Suppressor macrophage (primary cell): ENCODE measurements around the gene MYLK3.

Source experiments
- DNase-seq, 4 experiments: peaks; one replicate each; pipeline ENCODE4 v3.0.0-alpha.2; 2020 to 2022

The MYLK3 gene

GRCh38 chr16:46757339-46758050, 9.4 kb upstream of the MYLK3 start:
- DNase-seq: no peak

DNA sequence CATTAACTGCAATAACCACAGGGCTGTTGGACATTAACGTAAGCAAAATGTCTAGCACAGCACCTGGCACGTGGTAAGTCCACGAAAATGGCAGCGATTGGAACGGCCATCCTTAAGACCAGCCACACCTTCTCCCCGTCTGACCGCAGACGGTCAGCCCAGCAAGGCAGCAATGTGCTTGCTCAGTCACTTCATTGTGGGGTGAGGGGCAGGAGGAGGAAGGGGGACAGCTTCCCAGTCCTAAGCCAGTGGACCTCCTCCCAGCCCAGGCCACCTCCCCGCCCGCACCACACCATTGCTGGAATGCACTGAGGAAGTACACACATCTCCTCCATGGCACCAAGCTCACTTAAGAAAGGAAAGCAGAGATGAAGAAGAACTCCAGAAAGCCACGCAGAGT, 8.6 kb upstream of the MYLK3 start:
- DNase-seq: no peak

DNA sequence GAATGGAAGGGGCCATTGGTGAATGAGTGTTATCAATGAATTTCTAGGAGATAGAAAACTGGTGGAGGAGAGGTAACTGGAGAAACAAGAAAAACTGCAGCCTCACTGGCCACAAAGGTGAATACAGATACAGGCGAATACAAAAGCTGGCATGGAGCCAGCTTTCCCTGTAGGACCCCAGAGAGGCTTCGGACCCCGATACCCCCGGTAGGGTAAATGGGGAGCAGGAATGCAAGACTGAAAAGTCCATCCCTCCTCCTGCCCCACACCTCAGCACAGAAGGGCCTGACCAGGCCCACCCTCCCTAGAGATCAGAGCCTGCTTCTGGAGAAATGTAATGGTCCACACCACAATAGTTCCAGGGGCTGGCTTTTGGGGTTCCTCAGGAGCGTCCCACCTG, 4.9 kb upstream of the MYLK3 start:
- no peak for DNase-seq

- no peak for DNase-seq
Observed at GRCh38 chr16:46751381-46751780, 3.2 kb upstream of the MYLK3 start.

- no peak for DNase-seq
Observed at GRCh38 chr16:46748775-46749705, 896 bp upstream of the MYLK3 start.

GRCh38 chr16:46746821-46747776, 1.0 kb downstream of the MYLK3 start:
- DNase-seq: no peak

- DNase-seq: no peak
Observed at GRCh38 chr16:46745617-46746016, 2.5 kb downstream of the MYLK3 start.

DNA sequence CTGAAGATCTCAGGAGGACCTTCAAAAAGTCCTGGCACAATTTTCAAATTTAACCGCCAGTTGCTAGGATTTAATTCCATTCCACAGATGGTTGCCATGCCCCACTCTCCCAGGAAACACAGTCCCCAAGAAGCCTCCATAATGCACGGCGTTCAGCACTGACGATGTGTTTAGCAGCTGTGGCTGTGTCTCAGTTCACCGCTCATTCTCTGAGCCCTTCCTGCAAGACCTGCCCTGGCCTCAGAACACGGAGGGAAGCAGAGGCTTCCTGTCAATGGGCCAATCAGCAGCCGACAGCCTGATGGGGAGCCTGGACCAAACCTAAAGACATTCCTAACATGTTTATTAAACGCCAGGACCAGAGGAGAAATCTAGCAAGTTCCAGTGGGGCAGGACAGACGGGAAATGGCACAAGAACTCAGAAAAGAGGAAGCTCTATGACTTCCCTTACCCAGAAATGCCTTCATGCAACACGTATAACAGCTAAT, 4.9 kb downstream of the MYLK3 start:
- peak; percentile 61 to 83 (median 71) for DNase-seq

- DNase-seq: no peak
Observed at GRCh38 chr16:46739934-46740333, 8.2 kb downstream of the MYLK3 start.

GRCh38 chr16:46737621-46738214, 10.4 kb downstream of the MYLK3 start:
- DNase-seq: no peak

DNA sequence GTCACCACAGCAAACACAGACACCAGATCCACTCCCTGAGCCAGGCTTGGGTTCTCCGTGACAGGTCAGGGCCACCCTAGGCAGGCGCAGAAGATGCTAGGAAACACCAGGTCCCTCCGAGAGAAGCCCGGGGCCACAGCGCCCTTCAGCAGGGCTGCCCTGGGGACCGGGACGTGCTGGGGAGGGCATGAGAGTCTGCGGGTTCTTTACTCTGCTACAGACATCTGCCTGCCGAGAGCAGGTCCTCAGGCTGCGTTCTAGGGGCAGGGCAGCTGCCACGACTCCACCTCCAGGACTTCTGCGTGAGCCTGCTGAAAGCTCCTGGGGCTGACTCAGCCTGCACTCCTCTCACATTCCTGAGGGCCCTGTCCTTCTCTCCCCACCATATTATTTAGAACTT, 11.4 kb downstream of the MYLK3 start:
- no peak for DNase-seq

DNA sequence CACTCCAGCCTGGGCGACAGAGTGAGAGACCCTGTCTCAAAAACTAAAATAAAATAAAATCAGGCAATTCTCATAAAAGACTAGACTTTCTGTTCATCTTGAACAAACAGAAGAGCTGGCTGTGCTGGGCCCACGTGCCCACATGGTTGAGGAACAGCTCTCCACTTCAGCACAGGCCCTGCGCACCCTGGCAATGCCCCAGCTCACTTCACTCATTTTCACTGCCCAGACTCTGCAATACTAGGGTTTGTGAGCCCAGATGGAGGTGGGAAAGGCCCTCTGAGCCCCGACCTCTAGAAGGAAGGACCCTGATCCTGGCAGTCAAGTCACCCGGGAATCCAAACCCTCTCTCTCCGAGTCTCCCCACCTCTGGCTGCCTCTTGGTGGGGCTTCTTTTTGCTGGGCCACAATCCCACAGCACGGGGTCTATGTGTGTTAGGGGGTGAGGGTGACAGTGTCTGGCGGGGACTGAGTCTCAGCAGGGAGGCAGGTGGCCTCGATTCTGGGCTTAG, 14.8 kb downstream of the MYLK3 start:
- DNase-seq: no peak

DNA sequence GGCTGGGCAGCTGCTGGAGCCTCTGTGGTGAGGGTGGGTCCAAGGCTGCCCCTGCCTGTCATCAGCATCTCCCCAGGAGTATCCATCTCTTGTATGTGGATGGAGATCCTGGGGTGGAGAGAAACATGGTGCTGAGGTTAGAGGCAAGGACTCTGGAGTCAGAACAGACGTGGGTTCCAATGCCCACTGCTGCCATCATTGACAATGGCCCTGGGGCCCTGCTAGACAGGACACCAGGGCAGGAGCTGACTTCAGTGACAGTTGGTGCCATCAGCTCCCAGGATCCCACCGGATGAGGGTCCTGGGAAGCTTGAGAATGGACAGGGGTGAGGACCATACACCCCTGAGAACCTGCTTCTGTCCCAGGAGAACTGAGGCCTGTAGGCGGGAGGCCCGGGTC, 15.6 kb downstream of the MYLK3 start:
- DNase-seq: no peak

GRCh38 chr16:46731691-46732555, 16.2 kb downstream of the MYLK3 start:
- no peak for DNase-seq

DNA sequence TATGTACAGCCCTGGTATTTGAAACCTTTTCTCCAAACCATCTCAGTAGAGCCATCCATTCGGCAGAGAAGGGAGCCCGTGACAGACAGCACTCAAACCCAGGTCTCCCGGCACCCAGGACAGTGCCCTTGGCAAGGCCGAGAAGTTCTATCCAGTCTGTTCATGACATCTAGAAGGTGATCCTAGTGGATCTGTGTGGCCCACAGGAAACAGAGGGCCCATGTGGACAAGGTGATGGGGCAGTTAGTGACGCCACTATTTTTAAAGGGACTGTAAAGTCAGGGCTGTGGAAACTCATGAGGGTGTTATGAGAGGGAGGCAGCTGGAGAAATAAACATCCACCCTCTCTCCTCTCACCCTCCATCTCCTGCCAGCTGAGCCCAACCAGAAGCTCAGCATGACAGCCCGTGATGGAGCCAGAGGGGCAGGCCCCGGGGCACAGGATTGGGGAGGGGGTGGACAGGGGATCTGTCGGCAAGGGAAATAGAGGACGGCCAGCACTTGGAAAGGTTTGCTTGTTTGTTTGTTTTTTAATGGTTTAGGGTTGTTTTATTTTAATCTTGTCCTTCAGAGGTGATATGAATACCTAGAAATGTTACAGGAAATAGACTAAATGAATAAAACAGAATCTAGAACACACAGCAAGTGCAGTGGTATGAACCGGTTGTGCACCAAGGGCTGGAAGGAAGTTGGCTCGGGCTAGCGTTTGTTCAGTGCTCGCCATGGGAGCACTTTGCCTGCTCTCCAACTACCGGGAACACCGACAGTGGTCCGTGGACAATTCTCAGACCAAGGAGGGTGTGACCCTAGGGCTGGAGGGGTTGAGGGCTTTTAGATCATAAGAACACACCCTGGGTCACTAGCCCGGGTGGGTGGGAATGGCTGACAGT, 17.1 kb downstream of the MYLK3 start:
- DNase-seq: no peak

GRCh38 chr16:46730126-46730525, 18.0 kb downstream of the MYLK3 start:
- DNase-seq: no peak

GRCh38 chr16:46729326-46729995, 18.7 kb downstream of the MYLK3 start:
- DNase-seq: no peak

GRCh38 chr16:46728806-46729205, 19.3 kb downstream of the MYLK3 start:
- DNase-seq: no peak

- DNase-seq: no peak
Observed at GRCh38 chr16:46727630-46728029, 20.5 kb downstream of the MYLK3 start.
